Glomerular visceral epithelial cell (primary cell): ENCODE results near the gene PPP1R1C.
"Not testable (repeated sequence)": the region's sequence is repeated elsewhere in the genome, so short reads cannot be mapped to it uniquely, and the experiment has no call there.

Source experiments
- DNase-seq: peaks from one replicate; pipeline ENCODE4 v3.0.0-alpha.2; 2016; ENCODE audit errors: extremely low spot score

Gene PPP1R1C, protein sequence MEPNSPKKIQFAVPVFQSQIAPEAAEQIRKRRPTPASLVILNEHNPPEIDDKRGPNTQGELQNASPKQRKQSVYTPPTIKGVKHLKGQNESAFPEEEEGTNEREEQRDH

DNA sequence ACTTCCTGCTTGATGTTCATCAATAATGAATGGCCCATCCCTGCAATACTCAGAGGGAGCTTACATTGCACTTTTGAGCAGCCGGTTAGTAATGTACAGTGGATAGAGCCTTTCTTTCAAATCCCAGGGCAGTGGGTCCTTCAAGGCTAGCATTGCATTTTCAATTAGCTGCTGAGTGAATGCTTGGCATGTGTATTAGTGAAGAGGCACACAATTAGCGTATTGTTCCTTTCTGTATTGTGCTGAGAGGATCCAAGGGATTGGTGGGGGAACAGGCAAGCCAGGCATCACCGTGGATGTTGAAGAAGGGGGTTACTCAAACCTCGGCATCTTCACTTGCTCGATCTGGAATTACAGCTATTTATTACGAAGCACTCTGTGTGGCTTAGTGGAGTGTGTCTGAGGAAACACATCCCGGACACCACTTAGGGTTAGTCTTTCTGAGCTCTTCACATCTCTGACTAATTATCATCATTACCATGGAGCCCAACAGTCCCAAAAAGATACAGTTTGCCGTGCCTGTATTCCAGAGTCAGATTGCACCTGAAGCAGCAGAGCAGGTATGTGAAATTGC lies at the start of gene PPP1R1C:
PPP1R1C (plus strand) TSS at position 222 of the 574 bp plus-strand sequence; CDS start at position 480, 258 bp downstream.
- DNase-seq: no peak

DNA sequence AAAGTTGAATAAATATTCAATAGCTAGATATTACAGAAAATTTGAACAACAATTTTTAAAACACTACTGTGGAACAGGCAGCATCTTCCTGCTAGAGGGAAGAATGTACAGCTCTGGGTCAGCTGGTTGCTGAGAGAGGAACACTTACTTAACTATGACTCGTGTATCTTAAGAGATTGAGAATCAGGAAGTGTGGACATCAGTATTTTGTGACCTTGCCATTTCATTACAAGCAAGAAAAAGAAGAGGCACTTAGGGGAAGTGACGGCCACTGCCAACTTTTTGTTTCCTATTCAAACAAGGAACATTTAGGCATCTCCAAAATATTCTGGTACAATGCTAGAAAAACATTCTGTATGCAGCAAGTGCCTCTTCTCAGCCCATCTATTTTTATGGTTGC lies 48.2 kb upstream of the PPP1R1C start:
- peak; percentile 25 for DNase-seq

DNA sequence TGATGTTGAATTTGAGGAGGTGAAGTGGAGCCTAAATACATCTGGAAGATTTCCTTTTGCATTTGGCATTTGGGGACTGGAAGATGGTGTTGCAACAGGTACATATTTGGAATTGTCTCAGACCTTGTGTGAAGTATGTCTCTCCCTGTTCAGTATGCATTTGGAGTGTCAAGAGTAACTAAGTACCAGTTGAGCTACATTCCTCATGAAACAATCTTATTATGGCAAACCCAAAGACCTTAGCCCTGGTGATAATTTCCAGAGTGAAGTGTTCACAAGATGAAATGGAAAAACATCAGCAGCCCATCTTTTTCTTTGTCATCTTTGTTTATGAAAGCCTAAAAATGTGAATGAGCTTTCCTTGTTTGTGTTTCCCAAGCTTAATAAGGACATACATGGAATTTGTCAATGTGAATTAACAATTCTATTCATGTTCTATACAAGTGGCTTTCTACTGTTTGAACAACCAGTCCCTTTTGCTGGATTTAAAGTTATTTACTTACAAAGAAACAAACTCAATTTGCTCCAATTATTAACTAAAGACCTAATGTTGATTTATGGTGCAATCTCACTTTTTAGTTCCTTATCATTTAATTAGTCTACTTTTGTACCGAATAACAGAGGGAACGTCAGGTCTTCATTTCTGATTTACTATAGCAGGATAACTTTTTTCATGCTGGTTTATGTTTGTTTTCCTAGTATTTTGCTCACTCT lies 42.1 kb upstream of the PPP1R1C start:
- no peak for DNase-seq

DNA sequence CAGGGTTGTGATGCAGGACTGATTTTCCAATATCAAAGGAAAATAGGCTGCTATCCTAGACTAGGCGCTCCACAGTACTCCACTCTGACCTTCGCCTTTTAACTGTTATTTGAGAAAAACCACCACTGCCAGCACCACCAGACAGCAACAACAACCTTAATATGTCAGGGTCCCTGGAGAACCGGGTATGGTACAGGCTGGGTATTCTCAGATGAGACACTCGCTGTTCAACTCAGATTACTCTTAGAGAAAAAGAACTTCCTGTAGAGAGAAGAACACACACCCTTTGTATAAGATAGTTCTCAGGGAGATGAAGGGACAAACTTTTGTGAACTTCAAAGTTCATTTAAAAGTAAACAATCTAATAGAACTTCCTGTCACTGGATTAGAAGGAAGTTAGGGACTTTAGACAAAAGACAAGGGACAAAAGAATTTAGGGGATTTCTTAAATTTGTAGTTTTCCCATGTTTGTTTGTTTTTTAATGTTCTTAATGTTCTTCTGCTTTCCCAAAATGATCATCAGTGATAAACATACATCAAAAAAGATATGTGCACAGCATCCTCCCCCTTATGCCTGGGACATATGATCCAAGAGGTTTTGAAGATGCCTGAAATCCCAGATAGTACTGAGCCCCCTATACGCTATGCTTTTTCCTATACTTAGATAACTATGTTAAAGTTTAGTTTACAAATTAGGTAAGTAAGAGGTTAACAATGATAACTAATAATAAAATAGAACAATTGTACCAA lies 41.3 kb upstream of the PPP1R1C start:
- no peak for DNase-seq

DNA sequence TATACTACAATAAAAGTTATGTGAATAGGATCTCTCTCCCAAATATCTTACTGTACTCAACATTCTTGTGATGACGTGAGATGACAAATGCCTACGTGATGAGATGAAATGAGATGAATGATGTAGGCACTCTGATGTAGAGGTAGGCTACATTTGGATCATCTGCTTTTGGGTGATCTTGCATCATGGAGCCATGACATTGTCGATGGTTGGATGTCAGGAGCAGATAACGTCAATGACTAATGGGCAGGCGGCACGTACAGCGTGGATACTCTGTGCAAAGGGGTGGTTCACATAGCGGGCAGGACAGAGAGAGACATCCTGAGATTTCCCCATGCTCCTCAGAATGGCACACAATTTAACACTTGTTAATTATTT lies 40.8 kb upstream of the PPP1R1C start:
- DNase-seq: no peak

DNA sequence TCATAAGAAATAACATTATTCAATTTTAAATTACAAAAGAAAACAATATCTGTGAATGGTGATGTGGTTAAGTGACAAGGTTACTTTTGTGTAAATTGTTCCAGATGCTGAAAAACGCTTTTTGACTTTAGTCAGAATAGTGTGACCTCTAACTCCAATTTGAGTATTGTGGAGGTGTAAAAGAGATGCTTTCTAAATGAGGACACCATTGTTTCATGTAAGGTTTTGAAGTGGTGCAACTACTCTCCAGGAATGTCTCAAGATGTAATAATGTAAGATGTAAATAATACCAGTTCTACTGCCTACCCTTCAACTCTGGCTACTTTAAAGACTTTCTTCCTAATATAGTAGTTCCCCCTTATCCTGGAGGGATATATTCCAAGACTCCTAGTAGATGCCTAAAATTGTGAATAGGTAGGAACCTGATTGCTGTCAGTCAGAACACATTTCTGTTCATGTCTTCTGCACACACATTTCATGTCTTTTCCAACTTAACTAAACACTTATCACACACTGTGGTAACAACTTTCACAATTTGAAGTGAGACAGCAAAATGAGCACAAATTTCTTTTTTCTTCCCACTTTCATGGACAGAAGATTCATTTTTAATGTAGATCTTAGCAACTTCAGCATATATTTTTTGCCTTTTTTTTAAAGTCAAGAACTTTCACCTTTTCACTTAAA lies 39.1 kb upstream of the PPP1R1C start:
- no peak for DNase-seq

DNA sequence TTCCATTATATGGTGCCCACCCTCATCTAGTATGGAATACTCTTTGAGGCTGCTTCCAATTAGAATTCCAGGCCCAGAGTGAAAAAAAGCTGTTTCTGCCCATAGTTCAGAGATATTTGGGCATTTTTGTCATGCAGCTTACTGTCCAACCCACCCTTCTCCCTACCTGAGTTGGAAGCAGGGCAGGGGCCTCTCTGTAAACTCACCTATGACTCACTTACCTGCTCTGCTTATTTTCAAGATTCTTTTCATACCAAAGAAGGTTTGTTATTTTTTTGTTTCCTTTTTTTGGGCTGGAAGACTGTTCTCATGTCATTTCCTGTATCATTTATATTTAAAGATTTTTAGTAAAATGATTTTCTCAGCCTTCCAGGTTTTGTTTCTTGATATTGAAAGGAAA lies 38.4 kb upstream of the PPP1R1C start:
- no peak for DNase-seq

DNA sequence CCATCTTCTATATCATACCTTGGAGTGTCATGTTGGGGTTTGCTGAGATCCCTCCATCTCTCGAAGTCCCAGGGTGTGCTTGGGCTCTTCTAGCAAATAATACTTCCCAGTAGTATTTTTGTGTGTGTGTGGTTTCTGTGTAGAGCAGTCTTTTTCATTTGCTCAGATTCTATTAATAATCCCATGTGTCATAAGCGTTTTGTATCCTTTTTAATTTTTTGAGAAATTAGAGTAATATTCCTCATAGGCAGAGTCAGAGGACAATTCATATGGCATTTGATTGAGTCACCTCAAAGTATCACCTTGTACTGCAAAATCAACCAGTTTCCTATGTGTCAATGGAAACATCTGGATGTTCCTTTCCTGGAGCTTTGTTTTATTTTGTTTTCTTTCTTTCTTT lies 37.4 kb upstream of the PPP1R1C start:
- DNase-seq: no peak

DNA sequence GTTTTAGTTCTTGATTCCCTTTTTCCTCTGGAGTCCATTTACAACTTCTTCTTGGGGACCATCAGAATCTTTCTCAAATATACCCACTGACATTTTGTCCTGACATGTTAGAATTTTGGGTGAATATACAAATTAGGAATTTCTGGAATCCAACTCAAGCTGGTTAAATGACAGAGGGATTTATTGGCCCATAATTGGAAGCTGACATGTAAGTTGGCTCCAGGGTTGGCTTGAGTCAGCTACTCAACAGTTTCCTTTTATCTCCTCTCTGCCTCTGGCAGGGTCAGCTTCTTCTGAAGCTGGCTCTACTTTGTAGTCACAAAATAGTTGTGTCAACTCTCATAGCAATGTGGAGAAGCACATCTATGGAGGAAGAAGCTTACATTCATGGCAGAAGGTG lies 36.6 kb upstream of the PPP1R1C start:
- no peak for DNase-seq

DNA sequence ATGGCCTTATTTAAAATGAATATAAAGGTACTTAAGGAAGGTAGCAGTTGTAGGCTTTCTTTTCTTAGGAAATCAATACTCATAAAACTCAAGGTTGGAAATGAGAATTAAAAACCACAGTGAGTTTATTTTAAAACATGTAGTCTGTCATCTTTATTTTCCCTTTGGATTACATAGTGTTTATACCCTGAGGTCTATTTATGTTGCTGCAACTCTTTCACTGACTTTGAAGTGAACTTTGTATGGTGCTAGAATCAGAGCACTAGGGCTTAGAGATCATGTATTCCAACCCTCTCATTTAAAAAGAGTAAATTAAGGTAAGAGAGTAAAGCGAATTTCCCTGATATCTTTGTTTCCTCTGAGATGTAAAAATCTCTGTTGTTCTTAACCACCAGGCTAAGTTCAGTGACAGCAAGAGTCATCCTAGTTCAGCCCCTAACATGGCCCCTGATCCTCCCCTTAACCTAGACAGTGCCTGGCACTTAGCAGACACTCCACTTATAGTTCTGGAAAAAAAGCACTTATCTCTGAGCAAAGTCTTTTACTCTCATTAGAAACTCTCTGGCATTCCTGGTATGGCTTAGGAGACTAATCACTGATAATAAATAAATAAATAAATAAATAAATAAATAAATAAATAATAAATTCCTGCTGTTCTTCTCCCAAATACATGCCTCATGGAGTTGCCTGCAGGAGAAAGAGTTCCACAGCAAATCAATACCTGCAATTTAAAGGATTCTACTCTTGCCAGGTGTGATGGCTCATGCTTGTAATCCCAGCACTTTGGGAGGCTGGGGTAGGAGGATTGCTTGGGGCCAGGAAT lies 33.0 kb upstream of the PPP1R1C start:
- no peak for DNase-seq

DNA sequence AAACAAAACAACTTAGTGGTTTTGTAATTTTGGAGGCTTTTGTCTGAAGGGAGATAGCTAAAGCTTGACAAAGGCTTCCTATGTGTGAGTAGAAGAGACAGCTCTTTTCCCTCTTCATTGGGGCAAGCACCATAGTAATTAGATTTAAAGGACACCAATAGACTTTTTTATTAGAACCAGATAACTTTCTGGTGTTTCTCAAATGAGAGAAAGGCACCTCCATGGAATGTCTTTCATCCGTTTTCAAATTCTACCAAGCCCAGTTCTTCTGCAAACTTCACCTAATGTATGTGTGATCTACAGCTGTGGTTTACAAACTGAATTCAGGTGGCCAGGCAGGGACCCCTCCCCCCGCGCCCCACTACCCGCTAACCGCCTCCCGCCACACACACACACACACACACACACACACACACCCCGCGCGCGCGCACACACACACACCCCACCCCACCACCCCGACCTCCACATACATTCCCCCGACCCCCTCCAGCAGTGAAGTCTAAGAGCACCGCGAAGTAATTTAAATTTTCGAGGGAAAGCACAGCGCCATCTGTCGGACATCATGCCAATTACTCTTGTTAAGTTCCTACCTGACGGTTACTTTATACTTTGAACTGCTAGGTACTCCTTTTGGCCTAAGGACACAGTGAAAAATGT lies 31.6 kb upstream of the PPP1R1C start:
- DNase-seq: peak; percentile 41

DNA sequence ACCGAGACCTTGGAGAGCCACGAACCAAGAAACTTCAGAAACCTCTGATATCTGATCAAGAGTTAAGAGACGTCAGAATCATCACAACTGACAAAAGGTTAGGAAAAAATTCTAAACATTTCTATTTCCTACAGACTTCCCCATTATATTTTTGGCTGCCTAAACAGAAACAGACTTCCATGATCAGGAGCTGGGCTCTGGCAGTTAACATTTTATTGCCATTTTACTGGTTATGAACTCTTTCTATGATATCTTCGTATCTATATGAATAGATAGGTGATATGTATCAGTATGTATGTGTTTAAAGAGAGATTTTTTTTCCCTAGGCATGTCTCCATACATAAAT lies 31.1 kb upstream of the PPP1R1C start:
- DNase-seq: no peak

DNA sequence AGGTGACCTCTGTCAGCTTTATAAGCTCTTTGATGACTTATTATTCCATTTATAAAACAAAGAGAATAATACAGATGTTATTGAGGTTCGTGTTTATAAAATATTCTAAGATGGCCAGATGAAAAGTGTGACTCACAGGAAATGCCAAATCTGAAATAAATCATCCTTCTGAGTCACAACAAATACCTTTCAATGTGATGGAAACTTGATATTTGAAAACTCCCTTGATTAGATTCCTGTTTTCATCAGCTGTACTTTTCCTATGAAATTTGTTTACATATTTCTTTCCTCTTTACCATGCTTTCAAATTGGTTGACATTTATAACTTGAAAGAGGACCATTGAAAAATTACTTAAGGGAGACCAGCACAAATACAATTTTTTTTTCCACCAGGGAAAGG lies 30.6 kb upstream of the PPP1R1C start:
- DNase-seq: no peak

DNA sequence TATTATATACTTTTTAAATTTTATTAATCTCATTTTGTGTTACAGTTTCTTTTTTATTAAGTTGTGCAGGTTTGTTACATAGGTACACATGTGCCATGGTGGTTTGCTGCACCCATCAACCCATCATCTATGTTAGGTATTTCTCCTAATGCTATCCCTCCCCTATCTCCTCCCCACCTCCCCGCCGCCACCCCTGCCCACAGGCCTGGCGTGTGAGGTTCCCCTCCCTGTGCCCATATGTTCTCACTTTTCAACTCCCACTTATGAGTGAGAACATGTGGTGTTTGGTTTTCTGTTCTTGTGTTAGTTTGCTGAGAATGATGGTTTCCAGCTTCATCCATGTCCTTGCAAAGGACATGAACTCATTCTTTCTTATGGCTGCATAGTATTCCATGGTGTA lies 29.8 kb upstream of the PPP1R1C start:
- DNase-seq: not testable (repeated sequence)

DNA sequence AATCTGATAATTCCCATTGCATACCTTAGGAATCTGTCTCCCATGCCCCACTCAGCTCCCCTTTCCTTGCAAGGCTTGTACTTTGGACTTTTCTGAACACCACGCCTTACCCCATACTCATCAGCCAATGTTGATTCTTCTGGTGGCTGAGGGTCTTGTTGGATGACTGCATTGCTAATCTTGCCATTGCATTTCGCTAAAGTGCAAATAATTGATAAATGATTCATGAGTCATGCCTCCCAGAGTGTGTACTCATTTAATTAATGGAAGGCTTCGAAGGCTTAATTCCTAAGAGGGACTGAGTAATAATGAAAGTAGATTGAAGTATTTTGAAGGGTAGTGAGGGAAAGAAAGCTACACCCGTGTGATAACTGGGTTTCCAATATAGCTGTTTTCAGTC lies 28.0 kb upstream of the PPP1R1C start:
- no peak for DNase-seq

DNA sequence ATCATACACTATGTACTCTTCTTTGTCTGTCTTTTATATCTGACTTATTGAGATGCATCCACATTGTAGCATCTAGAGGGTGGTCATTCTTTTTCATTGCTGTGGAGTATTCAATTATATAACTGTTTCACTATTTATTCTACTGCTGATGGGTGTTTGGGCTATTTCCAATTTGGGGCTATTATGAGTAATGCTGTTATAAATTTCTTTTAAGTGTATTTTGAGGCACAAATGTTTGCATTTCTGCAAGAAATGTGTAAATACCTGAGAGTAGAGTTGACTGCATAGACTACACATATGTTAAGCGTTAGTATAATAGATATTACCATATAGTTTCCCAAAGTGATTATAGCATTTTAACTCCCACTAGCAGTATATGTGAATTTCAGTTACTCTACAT lies 26.9 kb upstream of the PPP1R1C start:
- DNase-seq: no peak

DNA sequence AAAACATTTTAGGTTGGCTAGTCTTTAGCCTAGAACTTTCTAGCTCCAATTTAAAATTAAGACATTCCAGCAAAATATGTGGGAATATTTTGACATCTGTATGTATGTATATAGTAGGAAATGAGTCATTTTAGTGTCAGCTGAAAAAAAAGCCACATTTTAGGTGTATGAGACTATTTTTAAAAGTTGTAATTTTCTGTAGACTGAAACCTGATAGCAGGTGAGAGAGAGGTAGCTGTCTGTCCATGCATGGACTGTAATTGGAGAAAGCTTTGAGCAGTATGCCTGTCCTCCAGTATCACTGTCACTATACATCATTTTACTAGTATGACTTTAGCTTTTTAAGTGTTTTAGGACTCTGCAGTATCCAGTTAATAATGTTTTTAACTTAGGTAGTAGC lies 26.1 kb upstream of the PPP1R1C start:
- DNase-seq: no peak

DNA sequence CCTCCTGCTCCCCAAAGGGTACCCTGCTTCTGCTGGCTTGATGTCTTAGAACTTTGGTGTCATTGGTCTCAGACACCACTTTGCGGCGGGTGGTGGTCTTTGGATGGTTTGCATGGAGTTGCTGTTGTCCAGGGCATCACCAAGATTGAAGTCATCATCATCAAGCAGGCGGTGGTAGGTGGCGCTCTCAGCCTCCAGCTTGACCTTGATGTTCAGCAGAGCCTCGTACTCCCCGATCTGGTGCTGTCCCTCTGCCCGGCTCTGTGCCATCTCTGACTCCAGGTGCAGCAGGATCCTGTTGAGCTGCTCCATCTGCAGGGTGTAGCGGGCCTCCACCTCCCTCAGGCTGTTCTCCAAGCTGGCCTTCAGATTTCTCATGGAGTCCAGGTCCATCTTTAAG lies 24.5 kb upstream of the PPP1R1C start:
- not testable (repeated sequence) for DNase-seq

DNA sequence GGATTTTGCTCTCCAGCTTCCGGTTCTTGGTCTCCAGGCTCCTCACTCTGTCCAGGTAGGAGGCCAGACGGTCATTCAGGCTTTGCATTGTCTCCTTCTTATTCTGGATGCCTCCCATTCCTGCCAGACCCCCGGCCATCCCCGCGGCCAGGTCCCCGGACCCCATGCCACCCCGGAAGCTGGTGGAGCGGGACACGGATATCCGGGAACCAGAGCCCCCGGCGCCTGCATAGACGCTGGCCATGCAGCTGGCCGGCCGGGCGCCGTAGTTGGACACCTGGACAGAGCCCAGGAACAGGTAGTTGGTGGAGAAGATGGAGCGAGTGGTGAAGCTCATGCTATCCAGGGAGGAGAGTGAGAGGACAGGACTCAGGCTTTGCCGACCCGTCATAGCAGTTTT lies 23.5 kb upstream of the PPP1R1C start:
- no peak for DNase-seq

DNA sequence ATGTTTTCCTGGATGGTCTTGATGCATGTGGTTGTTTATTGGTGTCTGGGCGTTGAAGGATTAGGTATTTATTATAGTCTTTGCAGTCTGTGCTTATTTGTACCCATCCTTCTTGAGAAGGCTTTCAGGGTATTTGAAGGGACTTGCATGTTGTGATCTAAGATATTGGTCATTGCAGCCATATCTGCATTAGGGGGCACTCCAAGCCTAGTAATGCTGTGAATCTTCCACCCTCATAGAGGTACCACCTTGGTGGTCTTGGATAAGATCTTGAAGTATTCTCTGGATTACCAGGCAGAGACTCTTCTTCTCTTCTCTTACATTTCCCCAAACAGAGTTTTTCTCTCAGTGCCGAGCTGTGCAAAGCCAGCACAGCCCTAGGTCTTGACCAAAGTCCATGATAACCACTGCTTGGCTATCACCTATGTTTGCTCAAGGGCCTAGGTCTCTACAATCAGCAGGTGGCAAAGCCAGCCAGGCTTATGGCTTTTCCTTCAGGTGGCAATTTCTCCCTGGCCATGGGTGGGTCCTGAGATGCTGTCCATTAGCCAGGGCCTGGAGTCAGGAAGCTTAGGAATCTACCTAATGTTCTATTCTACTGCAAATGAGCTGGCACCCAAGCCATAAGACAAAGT lies 15.4 kb upstream of the PPP1R1C start:
- DNase-seq: no peak

DNA sequence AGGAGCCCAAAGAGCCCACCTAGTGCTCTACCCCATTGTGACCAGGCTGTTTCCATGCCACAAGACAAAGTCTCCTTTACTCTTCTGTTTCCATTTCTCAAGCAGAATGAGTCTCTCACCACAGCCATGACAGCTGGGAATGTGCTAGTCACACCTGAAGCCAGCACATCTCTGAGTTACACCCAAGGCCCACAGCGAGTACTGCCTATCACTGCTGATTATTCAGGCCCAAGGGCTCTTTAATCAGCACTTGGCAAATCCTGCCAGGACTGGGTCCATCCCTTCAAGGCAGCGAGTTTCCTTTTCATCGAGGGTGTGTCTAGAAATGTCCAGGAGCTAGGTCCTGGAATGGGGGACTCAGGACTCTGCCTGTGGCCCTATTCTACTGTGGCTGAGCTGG lies 14.6 kb upstream of the PPP1R1C start:
- DNase-seq: no peak
